GM21360 (cell line): Measurements from ENCODE around the gene CPXM1.

Experiments
- ATAC-seq: cut with Tn5 transposase; IDR thresholded peaks from one replicate; pipeline ENCODE4 v1.9.1; 2021; ENCODE audit warnings: mild to moderate bottlenecking, moderate library complexity; ENCODE audit not compliant: unreplicated experiment

The CPXM1 gene

DNA sequence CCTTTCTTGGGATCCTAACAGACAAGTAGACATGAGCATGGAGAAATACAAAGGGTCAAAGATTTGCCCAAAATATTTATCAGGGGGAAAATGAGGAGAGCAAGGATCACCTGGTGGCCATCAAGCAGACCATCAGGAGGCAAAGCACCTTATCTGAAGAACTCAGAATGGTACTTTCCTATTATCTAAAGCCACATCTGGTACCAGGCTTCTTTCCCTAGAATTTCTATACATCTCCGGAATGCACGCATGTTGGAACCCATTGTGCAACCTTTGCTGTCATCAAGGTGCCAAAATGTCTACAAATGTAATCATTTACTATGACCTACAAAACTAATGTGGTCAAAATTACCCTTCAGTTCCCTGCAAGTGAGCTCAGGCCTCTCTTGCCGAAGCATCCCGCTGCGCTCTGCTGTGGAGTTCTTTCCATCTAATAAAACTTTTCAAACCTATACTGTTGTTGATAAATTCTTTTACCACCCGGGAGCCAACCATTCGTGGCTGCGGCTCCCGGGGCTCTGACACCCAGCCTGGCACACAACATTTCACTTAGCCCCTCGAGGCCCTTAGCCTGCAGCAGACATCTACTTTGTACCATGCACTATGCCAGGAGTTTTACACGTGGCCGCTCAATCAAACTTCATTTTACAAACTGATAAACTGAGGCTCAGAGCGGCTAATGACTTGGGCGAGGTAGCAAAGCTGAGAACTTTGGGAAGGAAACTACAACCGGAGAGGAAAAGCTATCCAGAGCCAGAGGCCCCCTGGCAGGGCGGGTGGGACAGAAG is 3.8 kb upstream of the CPXM1 start:
- no peak for ATAC-seq

DNA sequence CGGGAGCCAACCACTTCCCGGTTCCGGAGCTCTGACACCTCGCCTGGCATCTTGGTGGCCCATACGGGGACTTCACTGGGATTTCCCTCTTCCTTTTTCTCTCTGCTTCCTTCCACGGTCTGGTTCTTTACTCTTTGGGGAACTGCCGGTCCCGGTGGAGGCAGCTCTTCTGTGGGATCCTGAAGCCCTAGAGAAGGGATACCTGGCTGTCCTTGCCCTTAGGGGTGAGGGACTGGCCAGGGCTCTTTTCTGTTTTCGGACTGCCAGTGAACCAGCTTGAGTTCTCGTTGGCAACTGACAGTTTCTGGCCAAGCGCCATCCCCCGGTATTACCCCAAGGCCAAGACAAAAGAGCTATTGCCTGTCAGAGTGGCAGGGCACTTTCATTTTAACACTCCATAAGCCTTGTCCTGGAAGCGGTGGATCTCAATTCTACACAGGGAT is 880 bp upstream of the CPXM1 start:
- ATAC-seq = no peak

DNA sequence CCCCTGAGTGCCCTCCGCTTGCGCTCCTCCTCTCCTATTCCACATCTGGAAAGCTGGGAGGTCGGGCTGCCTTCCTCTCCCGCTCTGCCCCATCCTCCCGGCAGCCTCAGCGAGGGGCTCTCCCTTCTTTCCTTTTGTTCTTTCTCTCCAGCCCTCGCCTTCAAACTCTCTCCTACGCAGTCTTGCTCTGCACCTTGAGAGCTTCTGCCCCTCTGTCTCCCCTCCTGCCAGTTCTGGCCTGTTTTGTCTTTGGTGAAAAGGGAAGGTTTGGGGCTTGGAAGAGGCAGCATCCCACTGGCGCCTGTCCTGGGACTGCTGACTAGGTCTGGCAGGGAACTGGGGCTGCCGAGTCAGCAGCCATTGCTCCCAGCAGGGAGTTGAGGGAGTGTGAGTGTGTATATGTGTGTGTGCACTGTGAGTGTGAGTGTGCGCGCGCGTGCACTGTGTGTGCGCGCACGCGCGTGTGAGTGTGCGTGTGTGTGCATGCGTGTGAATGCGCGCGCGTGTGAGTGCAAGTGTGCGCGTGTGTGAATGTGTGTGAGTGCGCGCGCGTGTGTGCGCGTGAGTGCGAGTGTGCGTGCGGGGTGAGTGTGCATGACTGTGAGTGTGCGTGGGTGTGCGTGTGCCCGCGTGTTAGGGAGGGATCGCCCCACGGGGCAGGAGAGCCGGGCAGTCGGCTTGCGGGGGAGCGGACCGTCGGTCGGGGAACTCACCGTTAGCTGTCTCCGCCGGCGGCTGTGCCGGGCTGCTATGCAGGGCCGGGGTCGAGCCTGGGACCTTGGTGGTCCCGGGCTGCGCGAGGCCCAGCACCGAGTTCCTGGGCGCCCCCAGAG is 523 bp downstream of the CPXM1 start:
- ATAC-seq = no peak

DNA sequence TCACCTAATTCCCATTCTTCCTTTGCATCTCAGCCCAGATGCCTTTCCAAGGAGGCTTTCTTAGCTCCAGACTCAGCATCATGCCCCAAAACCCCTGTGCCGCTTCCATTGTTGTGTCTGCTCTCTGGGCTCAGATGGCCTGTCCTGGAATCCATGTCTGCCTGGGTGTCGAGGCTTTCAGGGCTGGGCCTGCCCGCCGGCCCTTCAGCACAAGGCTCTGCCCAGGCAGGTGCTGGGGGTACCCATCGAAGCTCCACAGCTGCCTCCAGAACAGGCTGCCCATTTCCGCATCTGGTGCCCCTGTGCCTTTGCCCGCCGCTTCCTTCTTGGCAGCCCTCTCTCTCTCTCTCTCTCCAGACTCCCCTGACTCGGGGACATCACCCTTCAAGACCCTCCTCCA is 1.2 kb downstream of the CPXM1 start:
- no peak for ATAC-seq

DNA sequence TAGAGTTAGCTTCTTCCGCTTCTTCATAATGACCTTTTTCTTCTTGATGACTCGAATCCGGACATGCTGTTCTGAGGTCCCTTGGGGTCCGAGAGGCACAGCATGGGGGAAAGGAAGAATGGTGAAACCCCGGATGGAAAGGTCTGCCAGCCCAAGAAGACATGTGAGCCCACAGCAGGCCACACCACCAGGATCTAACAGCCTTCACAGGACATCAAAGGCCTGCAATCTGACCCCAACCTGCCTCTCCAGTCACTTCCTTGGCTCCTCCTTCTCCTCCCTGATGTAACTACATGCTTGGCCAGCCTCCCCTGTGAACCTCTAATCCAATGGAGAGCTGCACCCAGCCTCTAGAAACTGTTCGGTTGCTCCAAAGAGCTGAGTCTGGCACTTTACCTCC is 1.6 kb downstream of the CPXM1 start:
- no peak for ATAC-seq

DNA sequence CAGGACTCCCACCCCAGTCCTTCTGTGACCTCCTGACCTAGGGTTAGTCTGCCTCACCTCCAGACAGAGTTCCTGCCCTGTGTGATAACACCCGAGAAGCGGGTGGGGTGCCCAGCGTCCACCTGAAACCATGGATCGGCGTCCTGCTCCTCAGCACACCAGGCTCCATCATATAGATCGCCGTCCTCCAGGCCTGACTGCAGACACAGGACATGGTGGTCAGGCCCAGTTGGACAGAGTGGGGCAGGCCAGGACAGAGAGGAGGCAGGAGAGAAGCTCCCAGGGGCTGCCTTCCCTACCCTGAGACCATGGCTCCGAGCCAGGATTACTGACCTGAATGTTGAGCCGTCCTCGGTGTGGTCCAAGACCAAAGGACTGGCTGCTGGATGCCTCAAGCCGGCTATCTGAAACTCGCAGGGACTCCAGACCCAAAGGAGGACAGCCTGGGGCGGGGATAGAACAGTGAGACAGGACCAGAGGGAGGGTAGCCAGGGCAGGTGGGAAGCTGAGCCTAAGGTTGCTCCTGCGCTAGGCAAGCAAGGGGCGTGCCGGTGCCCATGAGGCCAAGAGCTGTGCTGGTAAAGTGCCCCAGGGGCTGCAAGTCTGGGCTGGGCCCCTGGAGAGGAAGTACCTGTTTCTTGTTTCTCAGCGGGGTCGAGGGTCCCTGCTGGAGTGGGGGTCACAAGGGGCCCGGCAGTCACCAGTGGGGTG is 2.2 kb downstream of the CPXM1 start:
- ATAC-seq = no peak

DNA sequence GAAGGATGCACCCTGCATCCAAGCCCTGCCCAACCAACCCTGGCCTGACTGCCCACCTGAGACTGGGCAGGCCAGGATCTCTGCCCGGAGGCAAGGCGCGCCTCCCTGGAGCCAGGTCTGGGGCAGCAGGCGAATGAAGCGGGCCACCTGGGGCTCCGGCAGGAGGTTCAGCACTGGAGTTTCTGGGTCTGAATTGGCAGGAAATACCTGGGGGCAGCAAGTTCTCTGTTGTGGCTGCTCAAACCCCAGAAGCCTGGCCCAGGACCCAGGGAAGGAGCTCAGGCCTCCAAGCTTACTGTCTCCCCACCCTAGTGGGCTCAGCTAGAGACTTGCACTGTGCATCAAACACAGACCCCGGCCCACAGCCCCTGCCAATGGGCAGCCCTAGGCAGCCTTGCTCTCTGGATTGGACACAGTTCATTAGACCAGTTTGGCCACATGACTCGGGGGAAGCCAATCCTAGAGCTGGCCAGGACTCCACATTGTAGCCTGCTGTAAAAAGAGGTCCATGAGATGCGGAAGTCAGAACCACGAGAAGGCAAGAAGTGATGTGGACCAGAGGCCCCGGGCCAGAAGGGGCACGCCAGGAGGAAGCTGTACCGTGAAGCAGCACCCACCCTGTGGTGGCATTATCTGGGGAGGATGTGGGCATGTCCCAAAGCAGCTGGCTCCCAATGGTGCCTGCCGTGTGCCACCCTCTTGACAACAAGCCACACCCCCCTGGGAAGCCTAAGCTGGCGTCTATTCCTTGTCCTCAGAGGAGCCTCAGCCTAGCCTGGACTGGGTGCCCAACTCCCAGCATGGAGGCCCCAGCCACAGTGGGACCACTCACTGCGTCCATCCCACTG is 3.1 kb downstream of the CPXM1 start:
- ATAC-seq = no peak

DNA sequence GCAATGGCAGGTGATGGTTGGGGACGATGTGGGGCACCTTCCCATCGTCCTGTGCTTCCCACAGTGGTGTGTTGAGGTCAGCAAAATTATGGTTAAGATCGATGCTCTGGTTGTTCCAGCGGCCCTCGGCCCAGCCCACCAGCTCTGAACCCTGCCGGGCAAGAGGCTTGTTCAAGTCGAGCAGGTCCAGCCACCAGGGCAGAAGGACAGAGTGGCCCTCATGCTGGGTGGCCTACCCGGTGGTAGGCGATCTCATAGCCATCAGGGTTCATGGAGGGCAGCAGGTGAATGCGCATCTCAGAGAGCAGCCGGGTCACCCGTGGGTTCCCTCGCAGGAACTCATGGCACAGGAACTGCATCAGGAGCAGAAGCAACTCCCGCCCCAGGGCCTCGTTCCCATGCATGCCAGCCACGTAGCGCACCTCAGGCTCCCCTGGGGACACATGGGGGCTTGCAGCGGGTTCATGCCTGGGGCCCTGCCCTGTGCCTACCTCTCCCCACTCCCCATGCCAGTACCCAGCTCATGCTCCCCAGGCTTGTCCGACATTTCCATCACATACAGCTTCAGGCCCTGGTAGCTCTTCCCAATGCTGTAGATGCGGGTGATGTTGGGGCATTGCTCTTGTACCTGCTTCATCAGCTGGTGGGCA is 4.3 kb downstream of the CPXM1 start:
- no peak for ATAC-seq

DNA sequence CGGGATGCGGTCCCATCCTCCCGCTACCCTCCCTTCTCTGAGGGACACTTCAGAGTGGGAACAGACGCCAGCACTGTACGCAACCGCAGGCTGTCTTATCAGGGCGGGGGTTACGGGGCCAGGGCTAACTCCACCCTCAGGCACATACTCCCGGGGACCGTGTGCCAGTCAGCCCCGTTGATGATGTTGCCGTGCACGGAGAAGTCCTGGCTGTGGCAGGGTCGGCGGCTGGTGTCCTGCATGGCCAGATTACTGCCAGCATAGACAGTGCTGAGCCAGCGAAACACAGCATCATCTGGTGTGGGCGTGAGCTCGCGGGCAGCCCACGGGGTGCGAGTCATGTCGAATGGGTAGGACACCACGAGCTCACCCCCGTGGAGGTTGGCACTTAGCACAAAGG is 5.0 kb downstream of the CPXM1 start:
- no peak for ATAC-seq

DNA sequence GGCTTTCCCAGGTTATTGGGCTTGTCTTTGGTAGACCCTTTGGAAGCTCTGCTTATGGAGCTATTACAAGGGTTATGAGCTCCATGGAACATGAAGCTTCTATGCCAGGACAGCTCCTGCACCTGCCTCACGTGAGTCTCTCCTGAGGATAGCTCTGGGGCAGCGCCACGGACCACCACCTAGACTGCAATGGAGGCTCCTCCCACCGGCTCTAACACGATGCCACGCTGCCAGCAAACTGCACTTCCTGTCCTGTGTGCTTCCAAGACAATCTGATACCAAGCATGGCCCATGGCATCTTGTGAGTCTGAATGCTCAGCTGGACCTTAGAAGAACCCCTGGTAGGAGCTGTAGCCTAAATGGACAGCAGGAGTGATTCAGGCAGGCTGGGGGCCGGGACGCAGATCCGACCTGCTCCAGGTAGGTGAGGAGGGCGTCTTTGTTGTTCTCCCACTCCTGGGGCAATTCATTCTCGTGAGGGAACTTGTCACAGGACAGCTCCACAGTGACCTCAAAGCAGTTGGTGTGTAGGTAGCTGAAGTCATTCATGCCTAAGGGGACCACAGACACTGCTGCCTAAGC is 5.5 kb downstream of the CPXM1 start:
- no peak for ATAC-seq

DNA sequence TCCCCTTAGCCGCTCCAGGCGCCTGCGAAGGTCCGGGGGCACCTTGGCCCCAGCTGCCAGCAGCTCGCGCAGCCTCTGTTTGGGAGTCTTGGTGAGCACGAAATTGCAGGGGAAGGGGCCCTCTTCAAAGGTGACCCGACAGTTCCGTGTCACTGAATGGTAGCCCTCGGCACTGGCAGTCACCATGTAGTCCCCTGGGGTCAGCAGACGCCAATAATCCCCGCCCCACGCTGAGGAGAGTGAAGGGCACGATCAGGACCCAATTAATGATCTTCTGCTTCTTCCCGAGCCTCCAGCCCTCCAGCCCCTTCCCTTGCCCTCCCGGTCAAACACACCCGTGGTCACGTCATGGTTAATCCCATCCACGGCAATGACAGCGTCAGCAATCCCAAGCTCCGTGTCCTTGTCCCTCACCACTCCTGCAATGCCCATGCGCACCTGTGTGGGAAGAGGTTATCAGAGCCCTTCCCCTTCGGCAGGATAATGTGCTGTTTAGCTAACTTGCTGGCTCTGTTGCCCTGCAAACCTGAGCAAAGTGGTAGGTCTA is 6.2 kb downstream of the CPXM1 start:
- no peak for ATAC-seq

DNA sequence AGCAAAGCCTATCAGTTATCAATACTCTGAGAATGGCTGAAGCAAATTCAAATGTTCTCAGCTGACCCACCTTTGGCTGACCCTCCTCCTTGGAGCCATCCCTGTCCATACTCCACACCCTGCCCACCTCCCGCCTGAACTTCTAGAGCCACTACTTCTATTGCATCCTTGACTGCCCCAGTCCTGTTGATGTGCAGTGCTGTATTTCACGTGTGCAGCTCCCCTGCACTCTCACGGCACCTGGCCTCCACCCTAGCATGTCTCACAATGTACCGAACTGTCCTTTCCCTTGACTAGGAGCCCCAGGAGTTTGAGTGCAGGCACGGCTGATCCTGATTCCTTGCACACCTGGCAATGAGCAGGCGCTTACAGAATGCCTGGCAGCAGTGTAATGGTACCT is 7.0 kb downstream of the CPXM1 start:
- ATAC-seq = no peak

DNA sequence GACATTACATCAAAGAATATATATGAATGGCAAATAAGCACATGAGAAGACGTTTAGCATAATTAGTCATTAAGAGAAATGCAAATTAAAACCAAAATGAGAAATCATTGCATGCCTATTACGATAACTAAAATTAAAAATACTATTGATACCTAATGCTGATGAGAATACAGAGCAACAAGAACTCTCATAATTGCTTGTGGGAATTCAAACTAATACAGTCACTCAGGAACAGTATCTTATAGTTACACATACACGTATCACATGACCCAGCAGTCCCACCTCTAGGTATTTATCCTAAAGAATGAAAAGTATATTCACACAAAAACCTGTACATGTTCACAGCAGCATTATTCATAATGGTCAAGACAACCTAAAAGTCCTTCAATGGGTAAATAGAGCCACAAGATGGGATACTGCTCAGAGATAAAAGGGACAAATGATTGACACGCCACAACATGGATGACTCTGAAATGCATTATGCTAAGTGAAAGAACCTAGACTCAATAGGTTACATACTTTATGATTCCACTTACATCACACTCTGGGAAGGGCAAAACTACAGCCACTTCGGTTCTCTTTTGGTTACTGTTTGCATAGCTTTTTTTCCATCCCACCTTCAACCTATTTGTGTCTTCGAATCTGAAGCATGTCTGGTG is 16.4 kb downstream of the CPXM1 start:
- ATAC-seq = no peak

DNA sequence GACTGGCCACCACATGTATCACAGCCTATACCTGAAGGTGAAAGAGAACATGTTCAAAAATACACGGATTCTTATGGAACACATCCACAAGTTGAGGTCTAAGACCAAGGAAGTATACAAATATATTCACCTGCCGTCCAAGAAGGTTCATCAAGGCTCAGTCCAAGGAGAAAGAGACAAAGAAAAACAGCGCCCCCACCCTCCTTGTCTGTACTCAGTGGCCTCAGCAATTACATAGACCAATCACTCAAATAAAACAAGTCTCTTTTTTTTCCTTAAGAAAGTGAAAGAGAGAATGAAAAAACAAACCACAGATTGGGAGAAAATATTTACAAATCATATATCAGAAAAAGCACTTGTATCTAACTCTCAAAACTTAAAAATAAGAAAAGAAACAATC is 19.5 kb downstream of the CPXM1 start:
- no peak for ATAC-seq

DNA sequence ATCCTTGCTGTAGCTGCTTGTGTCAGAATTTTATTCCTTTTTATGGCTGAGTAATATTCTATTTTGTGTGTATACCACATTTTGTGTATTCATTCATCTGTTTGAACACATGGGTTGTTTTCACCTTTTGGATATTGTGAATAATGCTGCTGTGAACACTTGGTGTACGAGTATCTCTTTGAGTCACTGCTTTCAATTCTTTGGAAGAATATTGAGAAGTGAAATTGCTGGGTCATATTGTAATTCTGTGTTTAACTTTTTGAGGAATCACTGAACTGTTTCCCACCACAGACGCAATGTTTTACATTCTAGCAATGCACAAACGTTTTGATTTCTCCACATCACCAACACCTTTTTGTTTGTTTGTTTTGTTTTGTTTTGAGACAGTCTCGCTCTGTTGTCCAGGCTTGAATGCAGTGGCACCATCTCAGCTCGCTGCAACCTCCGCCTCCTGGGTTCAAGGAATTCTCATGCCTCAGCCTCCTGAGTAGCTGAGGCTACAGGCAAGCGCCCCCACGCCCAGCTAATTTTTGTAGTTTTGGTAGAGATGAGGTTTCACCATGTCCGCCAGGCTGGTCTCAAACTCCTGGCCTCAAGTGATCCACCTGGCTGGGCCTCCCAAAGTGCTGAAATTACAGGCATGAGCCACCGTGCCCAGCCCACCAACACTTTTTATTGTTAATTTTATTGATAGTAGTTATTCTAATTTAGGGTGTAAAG is 21.7 kb downstream of the CPXM1 start:
- ATAC-seq = no peak

DNA sequence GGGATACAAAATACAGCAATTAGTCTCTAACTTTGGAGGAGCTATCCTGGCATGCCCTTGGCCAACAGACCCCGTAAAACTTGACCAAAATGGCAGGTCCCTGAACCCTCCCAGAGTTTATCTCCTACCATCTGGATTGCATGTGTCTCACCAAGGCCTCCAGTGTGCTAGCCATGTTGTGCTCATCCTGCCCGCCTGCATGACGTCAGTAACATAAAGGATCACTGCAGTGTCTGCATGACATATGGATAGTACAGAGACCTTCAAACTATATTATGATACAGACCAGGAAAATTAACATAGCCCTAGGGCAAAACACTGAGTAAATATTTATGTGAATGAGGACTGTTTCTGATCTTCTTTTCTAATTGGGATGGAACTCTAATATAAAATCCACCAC is 25.3 kb downstream of the CPXM1 start:
- no peak for ATAC-seq

DNA sequence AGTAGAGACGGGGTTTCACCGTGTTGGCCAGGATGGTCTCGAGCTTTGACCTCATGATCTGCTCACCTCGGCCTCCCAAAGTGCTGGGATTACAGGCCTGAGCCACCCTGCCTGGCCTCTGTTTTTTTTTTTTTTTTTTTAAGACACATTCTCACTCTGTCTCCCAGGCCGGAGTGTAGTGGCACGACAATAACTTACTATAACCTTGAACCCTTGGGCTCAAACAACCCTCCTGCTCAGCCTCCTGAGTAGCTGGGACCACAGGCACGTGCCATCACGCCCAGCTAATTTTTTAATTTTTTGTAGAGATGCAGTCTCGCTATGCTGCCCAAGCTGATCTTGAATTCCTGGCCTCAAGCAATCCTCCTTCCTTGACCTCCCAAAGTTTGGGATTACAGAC is 26.6 kb downstream of the CPXM1 start:
- no peak for ATAC-seq

DNA sequence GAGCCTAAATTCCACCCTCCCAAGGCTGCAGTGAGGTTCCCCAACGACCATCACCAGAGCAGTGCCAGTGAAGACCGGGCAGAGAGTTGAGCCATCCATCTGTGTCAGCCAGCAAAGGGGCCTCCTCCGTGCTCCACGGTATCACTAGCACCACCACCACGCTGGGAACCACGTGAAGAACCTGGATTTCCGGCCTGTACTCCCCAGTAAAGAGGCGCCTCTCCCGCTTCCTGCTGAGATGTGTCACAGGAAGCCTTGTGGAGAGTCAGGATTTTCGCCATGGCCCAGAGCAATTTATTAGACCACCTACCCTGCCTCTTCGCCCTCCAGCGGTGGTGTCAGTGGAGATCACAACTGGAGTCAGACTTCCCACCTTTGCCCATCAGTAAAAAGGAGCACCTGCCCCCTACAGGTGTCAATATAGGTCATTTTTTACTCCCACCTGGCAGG is 28.8 kb downstream of the CPXM1 start:
- no peak for ATAC-seq
